GM18498 (cell line): ENCODE results near the gene LENG1.
A peak's percentile ranks its signal among the peaks of the same experiment; 100 is the strongest.

Experiments
- ATAC-seq: cut with Tn5 transposase; IDR thresholded peaks from one replicate; pipeline ENCODE4 v1.9.1; 2021; ENCODE audit warnings: mild to moderate bottlenecking, moderate library complexity; ENCODE audit not compliant: unreplicated experiment

LENG1 gene

GRCh38 chr19:54142166-54142780, 17.2 kb downstream of the LENG1 start:
- ATAC-seq: no peak

- ATAC-seq: no peak
Observed at GRCh38 chr19:54141356-54141755, 18.2 kb downstream of the LENG1 start.

- no peak for ATAC-seq
Observed at GRCh38 chr19:54138489-54139256, 20.8 kb downstream of the LENG1 start.

- no peak for ATAC-seq
Observed at GRCh38 chr19:54137699-54138488, 21.6 kb downstream of the LENG1 start, which contains the start of gene CNOT3. TSS of gene CNOT3 (plus strand) at chr19:54137762. CDS start at chr19:54142979, 5,217 bp downstream.

- peak; percentile 78 for ATAC-seq
Observed at GRCh38 chr19:54136864-54137698, 22.4 kb downstream of the LENG1 start.

- no peak for ATAC-seq
Observed at GRCh38 chr19:54136086-54136863, 23.2 kb downstream of the LENG1 start.

- ATAC-seq: no peak
Observed at GRCh38 chr19:54133957-54134590, 25.4 kb downstream of the LENG1 start.

- no peak for ATAC-seq
Observed at GRCh38 chr19:54133312-54133956, 26.1 kb downstream of the LENG1 start.

- no peak for ATAC-seq
Observed at GRCh38 chr19:54129617-54129996, 29.9 kb downstream of the LENG1 start.

- no peak for ATAC-seq
Observed at GRCh38 chr19:54128796-54129616, 30.5 kb downstream of the LENG1 start.

- ATAC-seq: no peak
Observed at GRCh38 chr19:54128441-54128725, 31.1 kb downstream of the LENG1 start.

GRCh38 chr19:54127688-54128440, 31.7 kb downstream of the LENG1 start:
- no peak for ATAC-seq

- no peak for ATAC-seq
Observed at GRCh38 chr19:54125713-54126112, 33.8 kb downstream of the LENG1 start.

GRCh38 chr19:54124393-54124792, 35.1 kb downstream of the LENG1 start:
- ATAC-seq: no peak

- no peak for ATAC-seq
Observed at GRCh38 chr19:54123682-54124081, 35.8 kb downstream of the LENG1 start.

GRCh38 chr19:54121259-54121658, 38.3 kb downstream of the LENG1 start:
- no peak for ATAC-seq
